GM21619 (cell line): ENCODE data around the gene GOSR1.
"Not testable (repeated sequence)": the region's sequence is repeated elsewhere in the genome, so short reads cannot be mapped to it uniquely, and the experiment has no call there.

Source experiments
- ATAC-seq: cut with Tn5 transposase; IDR thresholded peaks from one replicate; pipeline ENCODE4 v1.9.1; 2021; ENCODE audit not compliant: unreplicated experiment

Gene GOSR1

DNA sequence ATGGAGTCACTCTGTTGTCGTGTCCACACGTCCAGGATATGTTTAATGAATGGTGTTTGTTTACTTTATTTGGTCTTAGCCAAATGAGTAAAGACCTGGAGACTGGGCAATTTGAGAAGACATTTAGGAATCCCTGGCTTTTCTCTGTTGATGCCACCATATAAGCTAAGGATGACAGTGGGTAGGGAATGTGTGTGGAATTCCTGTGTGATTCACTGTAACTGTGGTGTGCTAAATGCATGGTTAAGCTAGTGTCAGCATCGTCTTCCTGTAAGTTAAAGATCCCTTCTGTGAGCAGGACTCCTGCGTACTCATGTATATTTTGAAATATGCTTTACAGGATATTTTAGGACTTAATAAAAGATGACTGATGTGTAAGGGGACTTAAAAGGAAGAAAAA is 26.4 kb downstream of the GOSR1 start:
- no peak for ATAC-seq

DNA sequence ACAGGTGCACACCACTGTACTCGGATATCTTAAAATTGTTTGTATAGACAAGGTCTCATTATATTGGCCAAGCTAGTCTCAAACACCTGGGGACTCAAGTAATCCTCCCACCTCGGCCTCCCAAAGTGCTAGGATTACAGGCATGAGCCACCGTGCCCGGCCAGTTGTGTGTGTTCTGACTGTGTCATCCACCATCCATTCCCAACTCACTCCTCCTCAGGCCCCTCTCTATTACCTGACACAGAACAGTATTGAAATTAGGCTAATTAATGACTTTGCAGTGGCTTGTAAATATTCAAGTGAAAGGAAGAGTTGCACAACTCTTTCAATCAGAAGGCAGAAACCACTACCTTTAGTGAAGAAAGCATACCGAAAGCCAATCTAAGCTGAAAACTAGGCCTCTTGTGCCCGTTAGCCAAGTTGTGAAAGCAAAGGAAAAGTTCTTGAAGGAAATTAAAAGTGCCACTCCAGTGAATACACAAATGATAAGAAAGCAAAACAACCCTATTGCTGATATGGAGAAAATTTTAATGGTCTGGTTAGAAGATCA is 28.7 kb downstream of the GOSR1 start:
- no peak for ATAC-seq

- ATAC-seq = no peak
These were observed 29.3 kb downstream of the GOSR1 start for GRCh38 chr17:30506481-30506880.

DNA sequence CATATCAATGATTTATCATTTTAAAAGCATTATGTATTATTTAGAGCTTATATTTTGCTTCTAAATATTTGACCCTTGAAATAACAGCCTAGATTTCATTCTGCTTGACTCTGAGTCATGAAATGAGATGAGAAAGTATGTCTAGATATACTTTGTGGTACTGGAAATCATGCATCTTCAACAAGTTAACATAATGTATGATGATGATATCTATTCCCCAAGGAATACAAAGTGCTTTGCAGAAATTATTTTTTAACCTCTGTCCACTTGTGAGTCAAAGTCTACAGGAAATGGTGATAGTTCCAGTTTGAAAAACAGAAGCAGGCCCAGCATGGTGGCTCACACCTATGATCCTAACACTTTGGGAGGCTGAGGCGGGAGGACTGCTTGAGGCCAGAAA is 36.1 kb downstream of the GOSR1 start:
- ATAC-seq = no peak

DNA sequence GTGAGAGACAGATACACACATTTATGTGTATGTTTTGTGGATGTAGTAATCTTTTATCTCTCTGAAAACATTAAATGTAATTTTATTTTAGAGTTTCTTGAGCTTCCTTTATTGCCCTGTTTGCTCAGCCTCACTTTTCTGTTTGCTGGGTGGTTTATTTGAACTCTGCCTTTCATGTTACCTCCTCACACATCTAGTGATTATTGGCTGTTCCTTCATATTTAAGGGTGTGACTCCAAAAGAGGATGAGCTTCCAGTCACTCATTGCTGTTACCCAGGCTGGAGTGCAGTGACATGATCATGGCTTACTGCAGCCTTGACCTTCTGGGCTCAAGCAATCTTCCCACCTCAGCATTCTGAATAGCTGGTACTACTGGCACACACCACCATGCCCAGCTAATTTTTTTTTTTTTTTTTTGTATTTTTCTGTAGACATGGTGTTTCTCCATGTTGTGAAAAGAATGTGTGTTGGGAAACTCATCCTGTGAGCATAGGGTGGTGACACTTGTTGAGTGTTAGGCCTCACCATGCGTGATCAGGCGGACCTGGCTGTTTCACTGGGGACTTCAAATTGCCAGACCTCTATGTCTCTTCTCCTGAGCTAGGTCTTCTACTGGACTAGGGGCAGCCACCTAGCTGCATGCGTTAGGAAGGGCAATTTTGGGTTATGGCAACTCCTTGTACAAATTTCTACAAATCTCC is 37.8 kb downstream of the GOSR1 start:
- ATAC-seq = no peak

GRCh38 chr17:30517786-30518185 is 40.6 kb downstream of the GOSR1 start:
- no peak for ATAC-seq

DNA sequence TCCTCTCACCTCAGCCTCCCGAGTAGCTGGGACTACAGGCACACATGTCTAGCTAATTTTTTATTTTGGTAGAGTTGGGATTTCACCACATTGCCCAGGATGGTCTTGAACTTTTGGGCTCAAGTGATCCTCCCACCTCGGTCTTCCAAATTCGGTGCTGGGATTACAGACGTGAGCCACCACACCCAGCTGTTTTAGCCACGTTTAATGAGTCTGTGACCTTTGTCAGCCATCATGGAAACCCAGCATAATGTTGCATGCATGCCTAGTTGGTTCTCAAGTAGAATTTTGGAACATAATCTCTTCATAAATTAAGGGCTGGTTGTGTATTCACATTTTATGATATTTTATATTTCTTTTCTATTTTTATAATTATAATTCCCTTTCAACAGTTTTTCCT is 42.0 kb downstream of the GOSR1 start:
- ATAC-seq = no peak

DNA sequence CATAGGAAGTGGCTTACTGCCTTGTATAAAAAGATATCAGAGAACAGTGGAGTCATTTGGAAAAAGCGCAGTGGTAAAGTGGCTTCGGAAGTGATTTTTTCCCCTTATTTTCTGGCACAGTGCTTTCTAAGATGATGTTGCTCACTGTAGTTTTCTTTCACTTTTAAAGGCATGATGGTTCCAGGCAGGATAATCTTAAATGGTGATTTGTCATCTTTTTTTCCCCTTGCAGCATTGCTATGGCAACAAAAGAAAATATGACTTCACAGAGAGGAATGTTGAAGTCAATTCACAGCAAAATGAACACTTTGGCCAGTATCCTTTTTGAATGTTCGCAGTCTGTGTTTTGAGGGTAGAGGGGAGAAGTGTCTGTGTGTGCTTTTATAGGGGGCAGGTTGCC is 42.5 kb downstream of the GOSR1 start:
- ATAC-seq = no peak

GRCh38 chr17:30520436-30520835 is 43.2 kb downstream of the GOSR1 start:
- no peak for ATAC-seq

DNA sequence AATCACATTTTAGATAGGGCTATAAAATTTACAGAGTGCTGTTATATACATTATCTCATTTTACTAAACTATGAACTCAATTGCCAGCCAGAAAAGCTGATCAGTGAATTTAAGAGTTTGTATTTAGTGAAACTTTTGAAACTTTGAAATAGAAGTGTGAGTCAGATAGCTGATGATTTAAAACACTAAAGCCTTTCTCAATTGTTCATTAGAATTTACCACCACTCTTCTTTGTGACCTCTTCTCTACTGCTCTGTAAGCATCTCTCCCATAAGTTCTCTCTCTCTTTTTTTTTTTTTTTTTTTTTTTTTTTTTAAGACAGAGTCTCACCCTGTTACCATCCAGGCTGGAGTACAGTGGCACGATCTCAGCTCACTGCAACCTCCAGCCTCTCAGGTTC is 43.7 kb downstream of the GOSR1 start:
- ATAC-seq = no peak

DNA sequence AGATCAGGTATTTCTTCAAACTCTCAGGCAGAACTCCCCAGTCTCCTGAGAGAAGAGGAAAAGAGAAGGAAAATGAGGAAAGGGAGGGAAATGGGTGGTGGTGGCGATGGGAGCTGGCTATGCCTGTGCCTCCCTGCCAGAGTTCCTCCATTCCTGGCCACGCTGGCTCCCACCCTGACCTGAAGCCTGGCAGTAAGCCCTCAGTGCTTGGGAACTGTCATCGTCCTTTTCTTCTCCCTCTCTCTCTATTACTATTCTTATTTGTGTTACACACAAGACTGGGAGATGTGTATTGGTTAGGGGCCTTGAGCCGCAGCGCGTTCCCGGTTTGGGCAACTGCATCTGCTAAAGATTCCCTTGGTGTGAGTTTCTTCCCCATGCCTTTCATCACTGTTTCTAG is 44.6 kb downstream of the GOSR1 start:
- ATAC-seq = no peak

DNA sequence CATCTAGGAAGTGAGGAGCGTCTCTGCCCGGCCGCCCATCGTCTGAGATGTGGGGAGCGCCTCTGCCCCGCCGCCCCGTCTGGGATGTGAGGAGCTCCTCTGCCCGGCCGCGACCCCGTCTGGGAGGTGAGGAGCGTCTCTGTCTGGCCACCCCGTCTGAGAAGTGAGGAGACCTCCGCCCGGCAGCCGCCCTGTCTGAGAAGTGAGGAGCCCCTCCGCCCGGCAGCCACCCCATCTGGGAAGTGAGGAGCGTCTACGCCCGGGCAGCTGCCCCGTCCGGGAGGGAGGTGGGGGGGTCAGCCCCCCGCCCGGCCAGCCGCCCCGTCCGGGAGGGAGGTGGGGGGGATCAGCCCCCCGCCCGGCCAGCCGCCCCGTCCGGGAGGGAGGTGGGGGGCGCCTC is 46.0 kb downstream of the GOSR1 start:
- not testable (repeated sequence) for ATAC-seq

GRCh38 chr17:30524847-30525246 is 47.6 kb downstream of the GOSR1 start:
- ATAC-seq = no peak

DNA sequence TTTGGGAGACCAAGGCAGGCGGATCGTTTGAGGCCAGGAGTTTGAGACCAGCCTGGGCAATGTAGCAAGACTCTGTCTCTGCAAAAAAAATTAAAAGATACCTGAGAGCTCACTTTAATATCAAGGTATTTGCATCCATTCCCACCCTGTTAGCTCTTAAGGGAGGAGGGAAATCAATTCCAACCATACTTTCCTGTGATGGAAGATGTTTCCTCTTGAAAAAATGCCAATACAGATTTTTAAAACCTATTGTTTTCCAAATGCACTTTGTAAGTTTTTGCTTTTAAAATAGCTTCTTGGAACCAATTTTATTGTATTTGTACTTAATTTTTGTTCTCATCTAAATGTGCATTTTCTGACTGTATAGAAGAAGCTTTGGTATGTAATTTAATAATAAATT is 49.2 kb downstream of the GOSR1 start:
- no peak for ATAC-seq

GRCh38 chr17:30528701-30529100 is 51.5 kb downstream of the GOSR1 start:
- not testable (repeated sequence) for ATAC-seq

DNA sequence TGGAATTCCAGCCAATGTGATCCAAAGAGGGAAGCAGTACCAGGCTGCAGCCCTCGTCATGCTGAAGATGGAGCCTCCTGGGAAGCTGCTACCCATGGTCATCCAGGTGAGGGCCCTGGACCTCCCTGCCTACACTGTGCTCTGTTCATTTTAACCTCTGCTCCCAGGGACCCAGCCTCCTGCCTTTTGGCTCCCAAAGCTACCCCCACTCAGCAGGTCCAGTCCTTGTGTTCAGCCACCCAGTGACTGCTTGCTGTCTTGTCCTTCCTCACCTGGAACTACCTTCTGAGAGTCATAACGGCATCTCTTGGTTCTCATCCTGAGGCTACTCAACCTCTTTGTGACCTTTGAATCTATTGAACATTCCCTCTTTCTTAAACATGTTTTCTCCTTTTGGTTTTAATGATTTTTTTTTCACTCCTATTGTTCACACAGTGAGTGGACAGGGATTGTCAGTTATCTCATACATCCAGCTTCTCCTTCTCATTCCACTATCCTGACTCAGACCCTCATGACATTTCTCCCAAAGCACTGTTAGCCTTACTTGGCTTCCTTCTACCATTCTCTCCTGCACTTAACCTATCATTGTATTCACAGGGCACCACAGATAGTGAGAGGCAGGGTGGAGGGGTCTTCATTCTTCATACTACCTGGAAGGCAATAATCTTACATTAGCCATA is 53.3 kb downstream of the GOSR1 start:
- ATAC-seq = no peak

DNA sequence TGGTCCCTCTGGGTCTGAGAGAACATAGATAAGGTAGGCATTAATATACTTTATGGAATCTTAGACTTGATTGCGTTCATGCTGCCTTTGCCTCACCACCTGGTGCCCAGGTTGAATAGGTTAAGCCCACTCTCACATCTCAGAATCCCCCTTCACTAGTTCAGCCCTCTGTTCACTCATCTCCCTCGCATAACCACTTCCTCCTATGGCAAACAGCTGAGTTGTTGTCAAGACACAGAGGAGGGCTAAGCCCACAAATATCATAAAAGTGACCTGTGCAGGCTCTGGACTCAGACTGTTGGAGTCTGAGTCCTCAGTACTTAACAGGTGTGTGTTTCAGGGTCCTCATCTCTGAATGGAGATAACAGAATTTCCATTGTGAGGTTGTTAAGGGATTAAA is 55.7 kb downstream of the GOSR1 start:
- no peak for ATAC-seq

GRCh38 chr17:30534298-30534697 is 57.1 kb downstream of the GOSR1 start:
- no peak for ATAC-seq

DNA sequence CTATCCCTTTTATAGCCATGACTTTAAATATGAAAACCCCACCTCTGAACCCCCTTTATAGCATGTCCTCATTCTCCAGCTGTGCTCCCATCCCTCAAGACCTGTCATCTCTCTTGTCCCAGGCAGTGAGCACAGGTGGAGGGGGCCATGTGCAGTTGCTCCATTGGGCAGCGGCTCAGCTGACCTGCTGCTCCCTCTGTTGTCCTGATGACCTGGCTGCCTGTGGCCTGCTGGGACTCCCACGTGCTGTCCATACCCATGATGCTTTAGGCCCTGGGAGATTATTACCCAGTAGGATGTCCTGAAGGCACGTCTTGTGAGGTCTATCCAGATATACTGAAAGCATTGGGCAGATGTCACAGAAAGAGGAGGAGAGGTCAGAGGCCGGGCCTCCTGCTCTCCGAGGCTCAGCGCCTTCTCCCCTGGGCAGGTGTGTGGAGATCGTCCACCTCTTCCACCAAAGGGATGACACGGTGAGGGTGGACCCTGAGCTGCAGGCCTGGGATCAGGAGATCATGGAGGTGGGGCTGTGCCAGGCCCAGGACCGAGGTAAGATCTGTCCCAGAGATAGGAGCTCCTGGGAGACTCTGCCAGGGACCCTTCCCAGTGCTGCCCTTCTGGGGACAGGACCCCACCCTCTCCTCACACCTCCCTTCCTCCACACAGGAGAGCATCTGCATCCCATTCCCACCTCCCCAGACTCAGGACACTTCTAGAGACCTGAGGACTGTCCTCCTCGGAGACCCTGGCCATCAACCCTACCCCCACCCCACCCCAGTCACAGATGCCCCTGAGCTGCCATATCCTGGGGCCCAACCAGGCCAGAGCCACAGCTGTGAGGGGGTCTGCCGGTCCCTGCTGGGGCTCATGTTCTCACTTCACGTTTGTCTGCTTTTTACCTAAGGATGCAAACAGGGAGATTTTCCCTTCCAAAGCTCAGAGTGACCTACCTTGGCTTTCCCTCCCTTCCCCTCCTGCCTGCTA is 58.0 kb downstream of the GOSR1 start:
- no peak for ATAC-seq

DNA sequence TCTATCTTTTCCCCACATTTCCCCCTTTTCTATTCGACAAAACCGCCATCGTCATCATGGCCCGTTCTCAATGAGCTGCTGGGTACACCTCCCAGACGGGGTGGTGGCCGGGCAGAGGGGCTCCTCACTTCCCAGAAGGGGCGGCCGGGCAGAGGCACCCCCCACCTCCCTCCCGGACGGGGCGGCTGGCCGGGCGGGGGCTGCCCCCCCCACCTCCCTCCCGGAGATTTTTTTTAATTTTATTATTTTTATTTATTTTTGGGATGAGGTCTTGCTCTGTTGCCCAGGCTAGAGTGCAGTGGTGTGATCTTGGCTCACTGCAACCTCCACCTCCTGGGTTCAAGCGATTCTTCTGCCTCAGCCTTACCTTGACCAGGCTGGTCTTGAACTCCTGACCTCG is 59.6 kb downstream of the GOSR1 start:
- ATAC-seq = not testable (repeated sequence)

- ATAC-seq = not testable (repeated sequence)
These were observed 60.5 kb downstream of the GOSR1 start for GRCh38 chr17:30537667-30538066.
